GM23338 (cell line): Measurements from ENCODE around the gene SHPK. TPM values are rescaled to one million over a fixed set of nuclear protein-coding genes. Genes with fewer than 3 reads are reported as not detected.

Experiments
- ATAC-seq: fragments of 200-7000 bp; cut with Tn5 transposase; 3 replicates; pipeline ENCODE4 v1.9.1; 2020
- DNase-seq: peaks from one replicate; pipeline ENCODE4 v3.0.0-alpha.2; 2015; ENCODE audit warnings: low spot score
- H2AFZ ChIP-seq: fragments of 200-600 bp; sonication (generic); 2 replicates; pipeline ENCODE4 v1.8.0; 2016; ENCODE audit warnings: antibody characterized with exemption, mild to moderate bottlenecking, moderate library complexity
- H3F3A ChIP-seq: fragments of 200-600 bp; sonication (generic); replicated peaks from 2 replicates; pipeline ENCODE4 v1.8.0; 2017; ENCODE audit warnings: antibody characterized with exemption, mixed run types, low read depth
- H3K27ac ChIP-seq: fragments of 200-600 bp; sonication (generic); 2 replicates; pipeline ENCODE4 v1.6.1; 2016; ENCODE audit warnings: low read depth
- H3K27me3 ChIP-seq: fragments of 200-600 bp; sonication (generic); 2 replicates; pipeline ENCODE4 v1.8.0; 2016; ENCODE audit warnings: mild to moderate bottlenecking, mixed run types, moderate library complexity; ENCODE audit not compliant: insufficient read depth
- H3K36me3 ChIP-seq: fragments of 200-600 bp; sonication (generic); 2 replicates; pipeline ENCODE4 v1.8.0; 2016; ENCODE audit warnings: mild to moderate bottlenecking; ENCODE audit not compliant: insufficient read depth
- H3K4me1 ChIP-seq: fragments of 200-600 bp; sonication (generic); 2 replicates; pipeline ENCODE4 v1.8.0; 2016; ENCODE audit warnings: mild to moderate bottlenecking, moderate library complexity; ENCODE audit not compliant: insufficient read depth
- H3K4me2 ChIP-seq: fragments of 200-600 bp; sonication (generic); 2 replicates; pipeline ENCODE4 v1.7.1; 2017; ENCODE audit warnings: mixed run types
- H3K4me3 ChIP-seq: fragments of 200-600 bp; sonication (generic); 2 replicates; pipeline ENCODE4 v1.6.1; 2016; ENCODE audit warnings: mixed run types
- H3K79me2 ChIP-seq: fragments of 200-600 bp; sonication (generic); replicated peaks from 2 replicates; pipeline ENCODE4 v1.8.0; 2017; ENCODE audit warnings: mild to moderate bottlenecking; ENCODE audit not compliant: insufficient read depth
- H3K9me2 ChIP-seq: fragments of 200-600 bp; sonication (generic); 2 replicates; pipeline ENCODE4 v1.8.0; 2017; ENCODE audit not compliant: insufficient read depth
- H4K20me1 ChIP-seq: fragments of 200-600 bp; sonication (generic); replicated peaks from 2 replicates; pipeline ENCODE4 v1.8.0; 2017; ENCODE audit warnings: mild to moderate bottlenecking; ENCODE audit not compliant: insufficient read depth
- H3K27ac Mint-ChIP-seq: 2 replicates; pipeline ENCODE4 v1.8.0; 2020; ENCODE audit warnings: inconsistent platforms, mild to moderate bottlenecking, moderate library complexity, mixed read lengths
- H3K27me3 Mint-ChIP-seq: 3 replicates; pipeline ENCODE4 v1.8.0; 2022; ENCODE audit warnings: low read depth, mild to moderate bottlenecking, moderate library complexity, mixed read lengths, inconsistent platforms; ENCODE audit not compliant: insufficient read depth, poor library complexity
- H3K36me3 Mint-ChIP-seq: 3 replicates; pipeline ENCODE4 v1.8.0; 2021; ENCODE audit warnings: low read depth, mild to moderate bottlenecking, inconsistent platforms, moderate library complexity, mixed read lengths
- H3K4me1 Mint-ChIP-seq: 3 replicates; pipeline ENCODE4 v1.8.0; 2020; ENCODE audit warnings: mild to moderate bottlenecking, inconsistent platforms, mixed read lengths
- H3K4me3 Mint-ChIP-seq: 3 replicates; pipeline ENCODE4 v1.8.0; 2021; ENCODE audit warnings: moderate library complexity, mild to moderate bottlenecking, inconsistent platforms, mixed read lengths
- H3K9me3 Mint-ChIP-seq: 3 replicates; pipeline ENCODE4 v1.8.0; 2020; ENCODE audit warnings: moderate library complexity, mild to moderate bottlenecking, inconsistent platforms, mixed read lengths
- NANOG ChIP-seq: IDR thresholded peaks from 2 replicates; pipeline ENCODE4 v1.6.1; 2016; ENCODE audit warnings: antibody characterized with exemption, borderline replicate concordance
- POLR2AphosphoS5 ChIP-seq: IDR thresholded peaks from 2 replicates; pipeline ENCODE4 v1.6.1; 2016; ENCODE audit warnings: antibody characterized with exemption, low read depth
- STAT1 ChIP-seq: IDR thresholded peaks from one replicate; pipeline ENCODE4 v1.6.1; 2016; ENCODE audit warnings: antibody characterized with exemption; ENCODE audit not compliant: unreplicated experiment
- ZNF331 ChIP-seq: fragments of 250-450 bp; sonication (Bioruptor Pico); IDR thresholded peaks from 2 replicates; pipeline ENCODE4 v1.5.0; 2020; ENCODE audit warnings: low read depth, mild to moderate bottlenecking, moderate library complexity
- polyA plus RNA-seq: library from polyadenylated mRNA; unstranded; fragments of >200 nt; fragmentation: Nextera tagmentation; extraction: Ambion mirVana; gene quantifications from 2 replicates; pipeline ENCODE4 v1.2.1, GENCODE V29; 2016
- total RNA-seq: library from RNA; depleted of rRNA; stranded (reverse); fragments of >200 nt; shearing (Covaris generic); gene quantifications from 2 replicates; pipeline ENCODE4 v1.2.3, GENCODE V29; 2014
- TF ChIP-seq, protein P1 (sequence below): fragments of 250-450 bp; sonication (Bioruptor Pico); IDR thresholded peaks from 2 replicates; pipeline ENCODE4 v1.5.0; 2020; ENCODE audit warnings: mild to moderate bottlenecking, moderate library complexity

SHPK gene
- total and polyA plus RNA-seq, 2 experiments from 2014 or later = 11.5 to 34.3 TPM

DNA sequence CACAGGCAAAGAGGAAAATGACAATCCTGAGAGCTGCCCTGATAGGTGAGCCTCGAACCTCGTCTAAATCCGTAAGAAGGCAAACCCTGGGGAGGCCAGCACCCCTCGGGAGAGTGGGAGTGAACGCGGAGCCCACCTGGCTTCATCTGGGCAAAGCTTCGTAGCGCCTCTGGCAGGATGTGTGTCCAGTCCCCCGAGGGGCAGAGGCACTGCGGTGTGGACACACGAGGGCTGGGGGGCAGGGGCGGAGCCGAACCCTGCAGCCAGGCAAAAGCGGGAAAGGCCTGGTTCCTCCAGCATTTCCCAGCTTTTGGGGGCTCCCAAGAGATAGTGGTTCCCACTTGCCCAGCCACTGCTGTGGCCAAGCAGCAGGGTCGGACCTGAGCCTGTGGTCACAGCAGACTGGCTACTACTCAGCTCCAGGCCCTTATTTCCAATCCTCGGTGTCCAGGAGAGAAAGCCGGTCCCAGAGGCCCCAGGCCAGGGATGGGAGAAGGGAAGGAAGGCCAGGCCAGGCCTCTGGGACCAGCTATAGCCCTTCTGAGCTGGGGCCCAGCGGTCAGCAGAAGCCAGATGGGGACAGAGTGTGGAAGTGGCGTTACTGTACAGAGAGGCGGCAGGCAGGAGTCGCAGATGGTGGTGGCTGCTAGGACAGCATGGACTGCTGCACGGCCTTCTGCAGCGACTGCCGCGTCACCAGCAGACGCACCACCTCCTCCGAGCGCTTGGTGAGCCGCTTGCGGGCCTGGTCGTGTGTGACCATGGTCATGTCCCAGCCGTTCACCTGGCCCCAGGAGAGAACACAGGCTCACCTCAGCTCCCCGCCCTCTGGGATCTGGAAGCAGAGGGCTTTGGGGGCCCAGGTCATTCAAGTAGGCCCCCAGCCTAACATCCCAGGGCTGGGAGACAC is 27.3 kb upstream of the SHPK start:
- Histone ChIP-seq H3K27ac (no peak overlapping the region), H3K4me2 (no peak overlapping the region), H2AFZ (no peak overlapping the region), H3K79me2 (peaks cover 19% of the 10 kb centered on the region), H3F3A (peaks cover 15% of the 10 kb centered on the region; the same call in 1 of the 2 replicates), H3K27me3 (no peaks in the 10 kb centered on the region), H4K20me1 (peaks cover 5% of the 10 kb centered on the region), H3K36me3 (0 out of 2 replicates have a peak, but pooled peaks cover 3% of the 10 kb centered on the region), H3K4me3 (no peak overlapping the region), H3K4me1 (peaks cover 4% of the 10 kb centered on the region; the same call in 1 of the 2 replicates), H3K9me2 (no peaks in the 10 kb centered on the region)
- H3K27me3 Mint-ChIP-seq = peaks cover 20% of the 10 kb centered on the region
- peaks cover 17% of the 10 kb centered on the region for H3K4me1 Mint-ChIP-seq
- no peaks in the 10 kb centered on the region for H3K9me3 Mint-ChIP-seq
- DNase-seq (no peak), ATAC-seq (no peak)
- TF ChIP-seq STAT1 (no peak), NANOG (no peak), ZNF331 (CRISPR knock-in tag) (no peak), POLR2AphosphoS5 (no peak)
- TF ChIP-seq, protein P1, sequence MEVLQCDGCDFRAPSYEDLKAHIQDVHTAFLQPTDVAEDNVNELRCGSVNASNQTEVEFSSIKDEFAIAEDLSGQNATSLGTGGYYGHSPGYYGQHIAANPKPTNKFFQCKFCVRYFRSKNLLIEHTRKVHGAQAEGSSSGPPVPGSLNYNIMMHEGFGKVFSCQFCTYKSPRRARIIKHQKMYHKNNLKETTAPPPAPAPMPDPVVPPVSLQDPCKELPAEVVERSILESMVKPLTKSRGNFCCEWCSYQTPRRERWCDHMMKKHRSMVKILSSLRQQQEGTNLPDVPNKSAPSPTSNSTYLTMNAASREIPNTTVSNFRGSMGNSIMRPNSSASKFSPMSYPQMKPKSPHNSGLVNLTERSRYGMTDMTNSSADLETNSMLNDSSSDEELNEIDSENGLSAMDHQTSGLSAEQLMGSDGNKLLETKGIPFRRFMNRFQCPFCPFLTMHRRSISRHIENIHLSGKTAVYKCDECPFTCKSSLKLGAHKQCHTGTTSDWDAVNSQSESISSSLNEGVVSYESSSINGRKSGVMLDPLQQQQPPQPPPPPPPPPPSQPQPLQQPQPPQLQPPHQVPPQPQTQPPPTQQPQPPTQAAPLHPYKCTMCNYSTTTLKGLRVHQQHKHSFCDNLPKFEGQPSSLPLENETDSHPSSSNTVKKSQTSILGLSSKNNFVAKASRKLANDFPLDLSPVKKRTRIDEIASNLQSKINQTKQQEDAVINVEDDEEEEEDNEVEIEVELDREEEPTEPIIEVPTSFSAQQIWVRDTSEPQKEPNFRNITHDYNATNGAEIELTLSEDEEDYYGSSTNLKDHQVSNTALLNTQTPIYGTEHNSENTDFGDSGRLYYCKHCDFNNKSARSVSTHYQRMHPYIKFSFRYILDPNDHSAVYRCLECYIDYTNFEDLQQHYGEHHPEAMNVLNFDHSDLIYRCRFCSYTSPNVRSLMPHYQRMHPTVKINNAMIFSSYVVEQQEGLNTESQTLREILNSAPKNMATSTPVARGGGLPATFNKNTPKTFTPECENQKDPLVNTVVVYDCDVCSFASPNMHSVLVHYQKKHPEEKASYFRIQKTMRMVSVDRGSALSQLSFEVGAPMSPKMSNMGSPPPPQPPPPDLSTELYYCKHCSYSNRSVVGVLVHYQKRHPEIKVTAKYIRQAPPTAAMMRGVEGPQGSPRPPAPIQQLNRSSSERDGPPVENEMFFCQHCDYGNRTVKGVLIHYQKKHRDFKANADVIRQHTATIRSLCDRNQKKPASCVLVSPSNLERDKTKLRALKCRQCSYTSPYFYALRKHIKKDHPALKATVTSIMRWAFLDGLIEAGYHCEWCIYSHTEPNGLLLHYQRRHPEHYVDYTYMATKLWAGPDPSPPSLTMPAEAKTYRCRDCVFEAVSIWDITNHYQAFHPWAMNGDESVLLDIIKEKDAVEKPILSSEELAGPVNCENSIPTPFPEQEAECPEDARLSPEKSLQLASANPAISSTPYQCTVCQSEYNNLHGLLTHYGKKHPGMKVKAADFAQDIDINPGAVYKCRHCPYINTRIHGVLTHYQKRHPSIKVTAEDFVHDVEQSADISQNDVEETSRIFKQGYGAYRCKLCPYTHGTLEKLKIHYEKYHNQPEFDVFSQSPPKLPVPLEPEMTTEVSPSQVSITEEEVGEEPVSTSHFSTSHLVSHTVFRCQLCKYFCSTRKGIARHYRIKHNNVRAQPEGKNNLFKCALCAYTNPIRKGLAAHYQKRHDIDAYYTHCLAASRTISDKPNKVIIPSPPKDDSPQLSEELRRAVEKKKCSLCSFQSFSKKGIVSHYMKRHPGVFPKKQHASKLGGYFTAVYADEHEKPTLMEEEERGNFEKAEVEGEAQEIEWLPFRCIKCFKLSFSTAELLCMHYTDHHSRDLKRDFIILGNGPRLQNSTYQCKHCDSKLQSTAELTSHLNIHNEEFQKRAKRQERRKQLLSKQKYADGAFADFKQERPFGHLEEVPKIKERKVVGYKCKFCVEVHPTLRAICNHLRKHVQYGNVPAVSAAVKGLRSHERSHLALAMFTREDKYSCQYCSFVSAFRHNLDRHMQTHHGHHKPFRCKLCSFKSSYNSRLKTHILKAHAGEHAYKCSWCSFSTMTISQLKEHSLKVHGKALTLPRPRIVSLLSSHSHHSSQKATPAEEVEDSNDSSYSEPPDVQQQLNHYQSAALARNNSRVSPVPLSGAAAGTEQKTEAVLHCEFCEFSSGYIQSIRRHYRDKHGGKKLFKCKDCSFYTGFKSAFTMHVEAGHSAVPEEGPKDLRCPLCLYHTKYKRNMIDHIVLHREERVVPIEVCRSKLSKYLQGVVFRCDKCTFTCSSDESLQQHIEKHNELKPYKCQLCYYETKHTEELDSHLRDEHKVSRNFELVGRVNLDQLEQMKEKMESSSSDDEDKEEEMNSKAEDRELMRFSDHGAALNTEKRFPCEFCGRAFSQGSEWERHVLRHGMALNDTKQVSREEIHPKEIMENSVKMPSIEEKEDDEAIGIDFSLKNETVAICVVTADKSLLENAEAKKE = no peak
- peaks cover 13% of the 10 kb centered on the region for H3K36me3 Mint-ChIP-seq
- H3K27ac Mint-ChIP-seq = no peak overlapping the region
- H3K4me3 Mint-ChIP-seq = no peak overlapping the region
